IPS-18c (cell line): ENCODE results near the gene SH3BGRL2.
"Not testable (repeated sequence)": the region's sequence is repeated elsewhere in the genome, so short reads cannot be mapped to it uniquely, and the experiment has no call there.

ENCODE experiments used
- H3K4me3 ChIP-seq: 2 replicates; pipeline ENCODE4 v1.7.0; 2013; ENCODE audit warnings: low read depth, mild to moderate bottlenecking, low read length, moderate library complexity; ENCODE audit not compliant: insufficient read depth
- H3K9me3 ChIP-seq: one replicate; pipeline ENCODE4 v1.6.1; 2013; ENCODE audit warnings: mild to moderate bottlenecking, low read length, moderate library complexity; ENCODE audit not compliant: control insufficient read depth, insufficient read depth

Gene SH3BGRL2

GRCh38 chr6:79745282-79745681 lies 114.2 kb downstream of the SH3BGRL2 start:
- not testable (repeated sequence) for H3K4me3 ChIP-seq, H3K9me3 ChIP-seq

DNA sequence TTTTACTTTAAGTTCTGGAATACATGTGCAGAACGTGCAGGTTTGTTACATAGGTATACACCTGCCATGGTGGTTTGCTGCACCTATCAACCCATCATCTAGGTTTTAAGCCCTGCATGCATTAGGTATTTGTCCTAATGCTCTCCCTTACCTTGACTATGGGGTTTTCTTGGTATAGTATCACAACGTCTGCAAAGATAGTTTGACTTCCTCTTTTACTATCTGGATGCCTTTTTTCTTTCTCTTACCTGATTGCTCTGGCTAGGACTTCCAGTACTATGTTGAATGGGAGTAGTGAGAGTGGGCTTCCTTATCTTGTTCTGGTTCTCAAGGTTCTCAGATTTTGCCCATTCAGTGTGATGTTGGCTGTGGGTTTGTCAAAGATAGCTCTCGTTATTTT lies 115.2 kb downstream of the SH3BGRL2 start:
- not testable (repeated sequence) for H3K4me3 ChIP-seq, H3K9me3 ChIP-seq

DNA sequence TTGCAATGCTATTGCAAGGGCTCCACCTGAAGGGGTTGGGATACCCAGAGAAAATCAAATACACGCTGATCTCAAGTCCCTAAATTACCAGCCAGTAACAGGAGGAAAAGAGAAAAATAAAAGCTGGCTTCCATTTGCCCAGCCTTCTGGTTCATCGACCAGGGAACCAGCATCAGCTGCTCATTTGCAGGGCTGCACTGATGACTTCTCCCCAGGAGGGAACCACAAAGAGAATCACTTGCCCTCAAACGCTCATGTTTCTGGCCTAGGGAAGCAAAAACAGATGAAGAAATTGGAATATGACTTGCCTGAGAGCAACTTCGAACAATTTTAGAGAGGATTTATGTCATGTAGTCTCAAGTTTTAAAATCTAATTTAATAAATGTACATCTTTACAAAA lies 119.7 kb downstream of the SH3BGRL2 start:
- no peaks in the 10 kb centered on the region for H3K9me3 ChIP-seq
- H3K4me3 ChIP-seq = no peak overlapping the region
